ENCODE data around the gene NFATC1. TPM values are rescaled to one million over a fixed set of nuclear protein-coding genes. Genes with fewer than 3 reads are reported as not detected.

The NFATC1 gene
- total RNA-seq, 2 donors from 2014 or later: 5.2 to 5.9 TPM

GRCh38 chr18:79543861-79544385 is 148.2 kb downstream of the NFATC1 start:
- Histone ChIP-seq H3K4me3 (no peak overlapping the region), H3K27ac (no peak overlapping the region), H3K27me3 (no peaks in the 10 kb centered on the region), H3K36me3 (replicated peaks in 1 of 2; ENCODE audit: insufficient read depth in 1 of 2, low read depth in 2 of 2) (no peaks in the 10 kb centered on the region), H3K9me3 (no peaks in the 10 kb centered on the region), H3K4me1 (no peaks in the 10 kb centered on the region)
- ATAC-seq: no peak
- 74% methylated on average over 17 of the region's 21 CpGs; no CpG with 5 or more reads in 1 of the 2 donors for WGBS, 2 donors
- TF ChIP-seq CTCF (IDR thresholded peaks at IDR 0.05) (no peak), POLR2A (IDR thresholded peaks at IDR 0.05) (no peak)
- DNase-seq: no peak
- intact Hi-C loops (cut with DNase I): no loop called here

GRCh38 chr18:79544386-79544963 is 148.7 kb downstream of the NFATC1 start:
- ATAC-seq (no peak), DNase-seq (no peak)
- Histone ChIP-seq H3K4me1 (no peaks in the 10 kb centered on the region), H3K27me3 (no peaks in the 10 kb centered on the region), H3K4me3 (no peak overlapping the region), H3K27ac (no peak overlapping the region), H3K36me3 (replicated peaks in 1 of 2; ENCODE audit: insufficient read depth in 1 of 2, low read depth in 2 of 2) (no peaks in the 10 kb centered on the region), H3K9me3 (no peaks in the 10 kb centered on the region)
- intact Hi-C loops (cut with DNase I): no loop called here
- TF ChIP-seq CTCF (IDR thresholded peaks at IDR 0.05): no peak
- 40 to 43% methylated on average over 6 to 23 of the region's 23 CpGs for WGBS, 2 donors

GRCh38 chr18:79545255-79545654 is 149.5 kb downstream of the NFATC1 start:
- ATAC-seq (no peak), DNase-seq (no peak)
- H3K4me1 ChIP-seq: no peaks in the 10 kb centered on the region
- no peaks in the 10 kb centered on the region for H3K27me3 ChIP-seq
- no peaks in the 10 kb centered on the region for H3K36me3 ChIP-seq (replicated peaks in 1 of 2; ENCODE audit: insufficient read depth in 1 of 2, low read depth in 2 of 2)
- no peak for TF ChIP-seq POLR2A (IDR thresholded peaks at IDR 0.05)
- TF ChIP-seq CTCF (IDR thresholded peaks at IDR 0.05): no peak
- no peak overlapping the region for H3K4me3 ChIP-seq
- WGBS, 2 donors: 46 to 50% methylated on average over 8 to 20 of the region's 20 CpGs
- no peaks in the 10 kb centered on the region for H3K9me3 ChIP-seq
- no peak overlapping the region for H3K27ac ChIP-seq
- intact Hi-C loops (cut with DNase I): no loop called here

GRCh38 chr18:79545736-79546171 is 150.0 kb downstream of the NFATC1 start:
- WGBS, 2 donors: 45 to 69% methylated on average over 15 to 18 of the region's 18 CpGs
- H3K4me3 ChIP-seq: no peak overlapping the region
- no peaks in the 10 kb centered on the region for H3K36me3 ChIP-seq (replicated peaks in 1 of 2; ENCODE audit: insufficient read depth in 1 of 2, low read depth in 2 of 2)
- no peaks in the 10 kb centered on the region for H3K9me3 ChIP-seq
- no peaks in the 10 kb centered on the region for H3K4me1 ChIP-seq
- TF ChIP-seq POLR2A (IDR thresholded peaks at IDR 0.05) (no peak), CTCF (IDR thresholded peaks at IDR 0.05) (no peak)
- DNase-seq (no peak), ATAC-seq (no peak)
- H3K27ac ChIP-seq: no peak overlapping the region
- H3K27me3 ChIP-seq: no peaks in the 10 kb centered on the region
- intact Hi-C loops (cut with DNase I): no loop called here

- Histone ChIP-seq H3K4me1 (no peaks in the 10 kb centered on the region), H3K9me3 (no peaks in the 10 kb centered on the region), H3K36me3 (replicated peaks in 1 of 2; ENCODE audit: insufficient read depth in 1 of 2, low read depth in 2 of 2) (no peaks in the 10 kb centered on the region), H3K27me3 (no peaks in the 10 kb centered on the region), H3K4me3 (no peak overlapping the region), H3K27ac (no peak overlapping the region)
- intact Hi-C loops (cut with DNase I): no loop called here
- no peak for TF ChIP-seq CTCF (IDR thresholded peaks at IDR 0.05)
- TF ChIP-seq POLR2A (IDR thresholded peaks at IDR 0.05): no peak
- 47 to 58% methylated on average over 3 to 23 of the region's 23 CpGs for WGBS, 2 donors
- DNase-seq (no peak), ATAC-seq (no peak)
Measured at GRCh38 chr18:79546781-79547272, 151.1 kb downstream of the NFATC1 start.
